B cell (primary cell): ENCODE data around the gene TRIM16.
"Not testable (repeated sequence)": the region's sequence is repeated elsewhere in the genome, so short reads cannot be mapped to it uniquely, and the experiment has no call there.

Experiments
- CTCF ChIP-seq: fragments of 200-600 bp; IDR thresholded peaks from one replicate; pipeline ENCODE4 v1.8.0; 2022; ENCODE audit warnings: antibody characterized with exemption, mild to moderate bottlenecking
- EZH2 ChIP-seq: IDR thresholded peaks from 2 replicates; pipeline ENCODE4 v1.6.1; 2012; ENCODE audit warnings: borderline replicate concordance, low read depth, mild to moderate bottlenecking, moderate library complexity, low read length; ENCODE audit not compliant: insufficient read depth, poor library complexity, severe bottlenecking

DNA sequence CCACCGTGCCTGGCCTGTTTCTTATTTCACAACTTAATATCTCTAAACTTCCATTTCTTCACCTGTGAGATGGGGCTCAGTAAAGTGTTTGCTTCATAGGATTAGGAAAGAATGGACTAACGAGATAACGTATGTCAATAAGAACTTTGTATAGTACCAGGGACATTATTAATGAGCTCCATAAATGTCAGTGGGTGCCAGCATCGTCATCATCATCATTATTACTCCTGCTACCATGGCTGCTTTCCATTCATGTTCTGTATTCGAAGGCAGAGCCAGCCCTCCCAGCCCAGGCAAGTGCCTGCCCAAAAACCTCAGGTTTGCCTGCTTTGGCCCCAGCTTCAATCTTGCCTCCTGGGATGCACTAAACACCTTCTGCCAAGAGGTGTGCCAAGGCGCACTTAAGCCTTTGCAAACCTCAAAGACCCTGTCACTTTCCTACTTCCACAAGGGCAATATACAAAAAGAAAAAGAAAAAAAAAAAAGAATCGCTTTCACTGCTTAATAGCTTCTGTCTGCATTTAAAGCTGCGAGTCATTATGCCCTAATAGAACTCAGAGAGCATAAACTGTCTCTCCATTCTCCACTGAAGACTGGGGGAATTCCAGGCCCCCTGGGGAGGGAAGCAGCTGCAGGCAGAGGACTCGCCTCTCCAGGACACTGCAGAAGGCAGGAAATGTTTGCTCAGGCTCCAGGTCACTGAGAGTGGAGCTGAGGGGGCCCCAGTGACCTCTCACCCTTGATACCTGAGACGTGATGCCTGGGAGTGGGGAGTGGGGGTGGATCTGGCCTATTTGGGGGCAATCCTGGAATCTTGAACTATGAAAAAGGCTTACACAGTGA, 38.8 kb downstream of the TRIM16 start:
- TF ChIP-seq EZH2, CTCF: not testable (repeated sequence)
